HG02943 (cell line): Measurements from ENCODE around the gene CKLF.

ENCODE experiments used
- ATAC-seq: cut with Tn5 transposase; IDR thresholded peaks from one replicate; pipeline ENCODE4 v1.9.1; 2021; ENCODE audit warnings: mild to moderate bottlenecking, low read depth, moderate library complexity; ENCODE audit not compliant: unreplicated experiment

Gene CKLF

GRCh38 chr16:66539623-66540469 lies 12.5 kb upstream of the CKLF start:
- ATAC-seq = no peak

GRCh38 chr16:66541388-66542355 lies 10.7 kb upstream of the CKLF start:
- no peak for ATAC-seq

GRCh38 chr16:66542396-66542795 lies 10.0 kb upstream of the CKLF start:
- no peak for ATAC-seq

- no peak for ATAC-seq
Observed at GRCh38 chr16:66543541-66543940, 8.8 kb upstream of the CKLF start.

GRCh38 chr16:66544016-66544757 lies 8.2 kb upstream of the CKLF start:
- no peak for ATAC-seq

- ATAC-seq = no peak
Observed at GRCh38 chr16:66547101-66547989, 5.0 kb upstream of the CKLF start.

GRCh38 chr16:66548068-66548467 lies 4.3 kb upstream of the CKLF start:
- no peak for ATAC-seq

- no peak for ATAC-seq
Observed at GRCh38 chr16:66548868-66549267, 3.5 kb upstream of the CKLF start.

GRCh38 chr16:66549284-66550131 lies 2.9 kb upstream of the CKLF start, which contains the start of gene TK2:
TK2 (minus strand) TSS chr16:66550122; CDS start chr16:66550061, 61 bp downstream.
- no peak for ATAC-seq

GRCh38 chr16:66551348-66551759 lies 1.0 kb upstream of the CKLF start:
- no peak for ATAC-seq

GRCh38 chr16:66551788-66552285 lies 539 bp upstream of the CKLF start:
- no peak for ATAC-seq

GRCh38 chr16:66553223-66553622 lies 847 bp downstream of the CKLF start:
- ATAC-seq = no peak

GRCh38 chr16:66554021-66554420 lies 1.6 kb downstream of the CKLF start:
- ATAC-seq = no peak

- ATAC-seq = no peak
Observed at GRCh38 chr16:66554495-66554894, 2.1 kb downstream of the CKLF start.

- ATAC-seq = no peak
Observed at GRCh38 chr16:66560107-66560506, 7.7 kb downstream of the CKLF start.

- ATAC-seq = no peak
Observed at GRCh38 chr16:66561381-66562080, 9.2 kb downstream of the CKLF start.

GRCh38 chr16:66562409-66562808 lies 10.0 kb downstream of the CKLF start:
- no peak for ATAC-seq

GRCh38 chr16:66562986-66563385 lies 10.6 kb downstream of the CKLF start:
- ATAC-seq = no peak
